Right ventricle myocardium inferior (tissue), 1 donor: ENCODE results near the gene ZNF226. TPM values are rescaled to one million over a fixed set of nuclear protein-coding genes. Genes with fewer than 3 reads are reported as not detected.
A peak's percentile ranks its signal among the peaks of the same experiment; 100 is the strongest.
"Not testable (repeated sequence)": the region's sequence is repeated elsewhere in the genome, so short reads cannot be mapped to it uniquely, and the experiment has no call there.

ENCODE experiments used
- ATAC-seq: fragments of 200-7000 bp; cut with Tn5 transposase; one replicate; pipeline ENCODE4 v1.9.1; 2020; ENCODE audit warnings: mild to moderate bottlenecking, moderate library complexity
- DNase-seq: peaks from one replicate; pipeline ENCODE4 v3.0.0; 2021; ENCODE audit errors: missing footprints
- intact Hi-C: fragments of 100-400 bp; cut with DNase I; formaldehyde crosslinking; loops from one replicate; pipeline ENCODE4 v1.11.0; 2022
- long read RNA-seq: library from polyadenylated mRNA; unstranded; transcript quantifications from one replicate; pipeline ENCODE4 v2.0.0, GENCODE V29; 2021
- total RNA-seq: library from RNA; stranded (reverse); fragmentation: NEBNext Ultra II Directional; extraction: Animal tissue kit (Norgen Biotek cat#: 25700); gene quantifications from one replicate; pipeline ENCODE4 v1.2.1, GENCODE V29; 2021
- donor health status: DM: no; HTN: yes; CAD: no; lungs with severe emphysema.

ZNF226 gene
- 15.7 TPM for total RNA-seq
- long read RNA-seq, partial matches to known transcripts = 0 of 7 reads
- long read RNA-seq, other reads (novel, unspliced or antisense) = 1 of 7 reads

DNA sequence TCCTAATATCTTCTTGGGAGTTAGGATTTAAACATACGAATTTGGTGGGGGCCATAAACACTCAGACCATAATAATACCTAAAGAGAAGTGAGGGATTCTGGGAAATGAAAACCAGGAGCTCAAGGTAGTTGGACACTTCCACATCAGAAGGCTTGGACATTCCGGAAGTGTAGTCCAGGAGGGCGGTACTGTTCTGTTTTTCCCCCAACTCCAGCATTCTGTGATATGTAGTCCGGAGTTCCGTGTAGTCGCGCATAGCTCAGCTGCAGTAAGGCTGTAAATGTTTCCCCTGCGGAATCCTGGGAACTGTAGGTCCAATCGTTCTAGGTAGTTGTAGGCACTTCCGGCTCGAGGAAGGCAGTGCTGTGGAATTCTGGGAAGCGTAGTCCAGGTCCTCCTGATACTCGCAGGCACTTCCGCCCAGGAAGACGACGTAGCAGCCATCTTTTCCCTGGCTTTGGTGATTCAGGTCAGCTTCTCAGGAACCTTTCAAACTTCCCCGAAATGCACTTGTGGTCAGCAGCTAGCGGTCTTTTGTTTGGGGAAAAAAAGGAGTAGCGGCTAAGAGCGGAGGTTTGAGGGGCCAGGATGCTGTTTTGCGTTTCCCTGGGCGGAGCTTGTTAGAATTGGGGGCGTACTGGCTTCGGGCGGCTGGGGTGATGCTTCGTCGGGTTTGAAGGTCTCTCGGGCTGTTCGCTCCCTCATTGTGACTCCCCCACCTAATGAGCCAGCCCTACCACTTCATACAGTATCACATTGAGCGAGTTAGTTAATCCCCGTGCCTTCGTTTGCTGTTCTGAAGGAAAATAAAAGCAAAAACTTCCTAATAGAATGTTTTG, at the start of gene ZNF226:
TSS of gene ZNF226 (plus strand) at position 428 of the 840 bp plus-strand sequence. CDS start 4,981 bp downstream, outside the sequence.
- DNase-seq (peak; percentile 89), ATAC-seq (peak; percentile 99)
- intact Hi-C loops = loop anchor here (2.0 to 5.0 kb wide), 3 partner anchors 42 to 142 kb away; partner anchors contain the start of genes ZNF225 and ZNF235

DNA sequence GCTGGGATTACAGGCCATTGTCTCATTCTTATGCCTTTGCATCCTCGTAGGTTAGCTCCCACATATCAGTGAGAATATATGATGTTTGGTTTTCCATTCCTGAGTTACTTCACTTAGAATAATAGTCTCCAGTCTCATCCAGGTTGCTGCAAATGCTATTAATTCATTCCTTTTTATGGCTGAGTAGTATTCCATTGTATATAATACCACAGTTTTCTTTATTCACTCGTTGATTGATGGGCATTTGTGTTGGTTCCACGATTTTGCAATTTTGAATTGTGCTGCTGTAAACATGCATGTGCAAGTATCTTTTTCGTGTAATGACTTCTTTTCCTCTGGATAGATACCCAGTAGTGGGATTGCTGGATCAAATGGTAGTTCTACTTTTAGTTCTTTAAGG, 43.7 kb upstream of the ZNF226 start:
- ATAC-seq, DNase-seq, intact Hi-C loops: not testable (repeated sequence)

DNA sequence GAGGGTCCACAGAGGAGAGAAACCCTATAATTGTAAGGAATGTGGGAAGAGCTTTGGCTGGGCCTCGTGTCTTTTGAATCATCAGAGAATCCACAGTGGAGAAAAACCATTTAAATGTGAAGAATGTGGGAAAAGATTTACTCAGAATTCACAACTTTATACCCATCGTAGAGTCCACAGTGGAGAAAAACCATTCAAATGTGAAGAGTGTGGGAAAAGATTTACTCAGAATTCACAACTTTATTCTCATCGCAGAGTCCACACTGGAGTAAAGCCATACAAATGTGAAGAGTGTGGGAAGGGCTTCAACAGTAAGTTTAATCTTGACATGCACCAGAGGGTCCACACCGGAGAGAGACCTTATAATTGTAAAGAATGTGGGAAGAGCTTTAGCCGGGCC, 32.9 kb upstream of the ZNF226 start:
- intact Hi-C loops = no loop called here
- DNase-seq (no peak), ATAC-seq (no peak)

DNA sequence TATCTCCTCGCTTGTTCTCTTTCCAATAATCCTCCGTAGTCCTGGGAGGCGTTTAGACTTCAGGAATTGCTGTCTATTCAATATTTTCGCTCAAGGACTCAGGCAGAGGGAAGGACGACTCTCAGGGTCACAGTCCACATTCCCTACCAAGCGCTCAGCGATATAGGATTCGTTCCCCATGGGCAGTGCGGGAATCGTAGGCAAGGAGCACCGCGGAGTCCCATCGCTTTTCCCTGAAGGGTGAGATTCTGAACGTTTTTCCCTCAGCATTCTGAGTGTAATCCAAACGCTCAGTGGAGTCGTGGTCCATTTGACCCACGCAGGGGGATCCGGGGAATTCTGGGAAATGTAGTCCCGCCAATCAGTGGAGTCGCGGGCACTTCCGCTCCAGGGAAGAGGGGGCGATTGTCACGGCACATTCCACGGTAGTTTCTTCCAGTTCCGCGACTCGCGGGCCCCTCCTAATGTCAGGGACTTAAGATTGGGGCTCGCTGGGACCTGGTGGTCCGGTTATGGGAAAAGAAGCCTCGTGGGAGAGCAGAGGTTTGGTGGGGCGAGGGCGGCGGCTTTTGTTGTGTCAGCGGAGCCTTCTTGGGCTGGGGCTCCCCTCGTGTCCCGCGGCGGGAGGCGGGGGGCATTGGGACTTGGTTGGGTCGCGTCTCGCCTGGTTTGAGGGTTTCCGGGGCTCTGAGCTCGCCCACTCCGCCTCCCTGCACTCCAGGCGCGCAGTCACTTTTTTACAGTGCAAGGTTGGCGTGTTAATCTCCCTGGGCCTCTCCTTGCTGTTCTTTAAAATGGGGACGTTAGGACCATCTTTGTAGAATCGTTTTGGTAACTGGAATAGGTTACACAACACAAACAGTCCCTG, 23.5 kb upstream of the ZNF226 start, which contains the start of gene ZNF234:
TSS of gene ZNF234 (plus strand) at position 364 of the 868 bp plus-strand sequence. CDS start 3,079 bp downstream, outside the sequence.
- ATAC-seq (peak; percentile 97), DNase-seq (peak; percentile 87)
- intact Hi-C loops = loop anchor here (2.0 kb wide), 1 partner anchor 29 kb away; the partner anchor contains the start of gene ZNF225

DNA sequence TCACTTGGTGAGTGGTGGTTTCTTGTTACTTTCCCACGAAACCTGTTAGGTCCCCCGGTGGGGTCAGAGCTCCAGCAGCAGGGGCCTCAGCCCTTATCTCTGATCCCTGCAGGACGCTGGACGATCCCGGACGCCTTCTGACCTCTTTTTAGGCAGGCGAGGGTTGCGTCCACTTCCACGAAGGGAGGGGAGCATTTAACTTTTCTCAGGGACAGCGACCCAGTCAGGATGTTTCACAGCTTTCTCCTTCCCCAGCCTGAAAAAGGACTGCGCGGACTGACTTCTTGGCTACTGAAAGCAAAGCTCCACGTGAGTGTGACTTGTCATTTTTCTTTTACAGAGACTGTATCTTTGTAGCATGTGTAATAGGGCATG, 22.9 kb upstream of the ZNF226 start:
- no peak for DNase-seq
- ATAC-seq = peak; percentile 24

DNA sequence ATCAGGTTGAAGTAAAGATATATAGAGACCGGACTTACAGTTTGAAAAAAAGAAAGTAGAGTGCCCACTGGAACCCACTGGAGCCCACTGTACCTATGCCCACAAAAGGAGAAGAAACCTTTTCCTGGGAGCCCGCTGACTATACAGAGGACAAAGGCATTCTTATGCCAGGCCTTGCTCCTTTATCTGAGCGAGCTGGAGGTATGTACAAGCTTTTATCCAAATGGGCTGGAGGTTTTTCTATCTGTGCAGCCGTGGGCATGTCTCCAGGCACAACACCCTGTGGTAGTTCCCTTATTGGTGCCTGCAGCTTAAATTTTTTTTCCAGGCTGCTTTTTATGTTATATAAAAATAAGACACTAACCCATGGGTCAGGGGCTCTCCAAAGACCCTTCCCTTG, 15.1 kb upstream of the ZNF226 start:
- peak; percentile 62 for ATAC-seq
- intact Hi-C loops = no loop called here
- DNase-seq = no peak

More for the DNA sequence above, 22.9 kb upstream of the ZNF226 start:
- intact Hi-C loops = no loop called here

DNA sequence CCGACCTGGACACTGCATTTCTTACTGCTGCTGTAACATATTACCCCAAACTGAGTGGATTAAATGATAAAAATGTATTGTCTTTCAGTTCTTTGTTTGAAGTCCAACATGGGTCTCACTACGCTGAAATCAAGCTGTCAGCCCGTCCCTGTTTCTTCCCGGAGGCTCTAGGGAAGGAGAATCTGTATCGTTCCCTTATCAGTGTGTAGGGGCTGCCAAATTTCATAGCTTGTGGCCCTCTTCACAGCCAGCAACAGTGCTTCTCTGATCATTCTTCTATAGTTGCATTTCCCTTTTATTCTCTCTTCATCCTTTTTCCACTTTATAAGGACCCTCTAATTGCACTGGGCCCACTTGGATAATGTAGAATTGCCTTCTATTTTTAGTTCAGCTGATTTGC, 13.4 kb upstream of the ZNF226 start:
- ATAC-seq = no peak
- no peak for DNase-seq
- intact Hi-C loops = no loop called here

DNA sequence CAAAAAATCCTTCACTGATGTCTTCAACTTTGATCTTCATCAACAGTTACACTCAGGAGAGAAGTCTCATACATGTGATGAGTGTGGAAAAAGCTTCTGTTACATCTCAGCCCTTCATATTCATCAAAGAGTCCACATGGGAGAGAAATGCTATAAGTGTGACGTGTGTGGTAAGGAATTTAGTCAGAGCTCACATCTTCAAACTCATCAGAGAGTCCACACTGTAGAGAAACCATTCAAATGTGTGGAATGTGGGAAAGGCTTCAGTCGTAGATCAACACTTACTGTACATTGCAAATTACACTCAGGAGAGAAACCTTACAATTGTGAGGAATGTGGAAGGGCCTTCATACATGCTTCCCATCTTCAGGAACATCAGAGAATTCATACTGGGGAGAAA, 8.4 kb upstream of the ZNF226 start:
- DNase-seq (no peak), ATAC-seq (no peak)
- intact Hi-C loops = no loop called here

DNA sequence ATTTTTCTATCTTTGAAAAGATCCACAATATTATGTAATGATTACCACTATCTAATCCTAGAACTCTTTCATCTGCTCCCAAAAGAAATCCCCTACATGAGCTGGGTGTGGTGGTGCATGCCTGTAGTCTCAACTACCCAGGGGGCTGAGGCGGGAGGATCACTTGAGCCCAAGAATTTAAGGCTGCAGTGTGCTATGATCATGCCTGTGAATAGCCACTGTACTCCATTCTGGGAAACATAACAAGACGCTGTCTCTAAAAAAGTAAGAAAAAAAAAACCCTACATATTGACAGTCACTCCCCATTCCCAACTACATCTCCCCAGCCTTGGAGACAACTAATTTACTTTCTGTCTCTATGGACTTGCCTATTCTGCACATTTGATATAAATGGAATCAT, 1.1 kb upstream of the ZNF226 start:
- ATAC-seq = no peak
- intact Hi-C loops = loop anchor here (2.0 kb wide), 2 partner anchors 43 to 51 kb away; partner anchors contain the start of gene ZNF225
- DNase-seq = no peak

DNA sequence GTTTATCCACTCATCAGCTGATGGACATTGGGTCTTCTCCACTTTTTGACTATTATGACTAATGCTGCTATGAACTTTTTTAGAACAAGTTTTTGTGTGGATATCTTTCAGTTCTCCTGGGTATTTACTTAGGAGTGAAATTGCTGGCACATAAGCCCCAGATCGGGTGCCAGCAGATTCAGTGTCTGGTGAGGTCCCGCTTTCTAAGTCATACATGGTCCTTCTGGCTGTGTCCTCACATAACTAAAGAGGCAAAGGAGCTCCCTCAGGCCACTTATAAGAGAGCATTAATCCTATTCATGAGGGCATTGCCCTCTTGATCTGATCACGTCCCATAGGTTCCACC, 600 bp upstream of the ZNF226 start:
- intact Hi-C loops = loop anchor here (2.0 kb wide), 2 partner anchors 43 to 51 kb away; partner anchors contain the start of gene ZNF225
- DNase-seq (no peak), ATAC-seq (no peak)

DNA sequence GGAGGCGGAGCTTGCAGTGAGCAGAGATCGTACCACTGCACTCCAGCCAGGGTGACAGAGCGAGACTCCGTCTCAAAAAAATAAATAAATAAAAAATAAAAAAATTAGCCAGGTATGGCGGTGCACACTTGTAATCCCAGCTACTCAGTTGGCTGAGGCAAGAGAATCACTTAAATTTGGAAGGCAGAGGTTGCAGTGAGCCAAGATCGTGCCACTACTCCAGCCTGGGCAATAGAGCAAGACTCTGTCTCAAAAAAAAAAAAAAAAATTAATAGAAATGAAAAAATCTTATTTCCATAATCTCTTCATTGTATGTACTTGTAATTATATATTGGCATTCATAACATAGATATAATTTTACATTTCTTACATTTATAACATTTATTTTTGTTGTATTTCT, 5.8 kb downstream of the ZNF226 start:
- intact Hi-C loops, ATAC-seq, DNase-seq: not testable (repeated sequence)

DNA sequence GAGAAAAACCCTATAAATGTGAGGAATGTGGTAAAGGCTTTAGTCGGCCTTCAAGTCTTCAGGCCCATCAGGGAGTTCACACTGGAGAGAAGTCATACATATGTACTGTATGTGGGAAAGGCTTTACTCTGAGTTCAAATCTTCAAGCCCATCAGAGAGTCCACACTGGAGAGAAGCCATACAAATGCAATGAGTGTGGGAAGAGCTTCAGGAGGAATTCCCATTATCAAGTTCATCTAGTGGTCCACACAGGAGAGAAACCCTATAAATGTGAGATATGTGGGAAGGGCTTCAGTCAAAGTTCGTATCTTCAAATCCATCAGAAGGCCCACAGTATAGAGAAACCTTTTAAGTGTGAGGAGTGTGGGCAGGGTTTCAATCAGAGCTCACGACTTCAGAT, 11.7 kb downstream of the ZNF226 start:
- ATAC-seq (no peak), DNase-seq (no peak)
- intact Hi-C loops = no loop called here

DNA sequence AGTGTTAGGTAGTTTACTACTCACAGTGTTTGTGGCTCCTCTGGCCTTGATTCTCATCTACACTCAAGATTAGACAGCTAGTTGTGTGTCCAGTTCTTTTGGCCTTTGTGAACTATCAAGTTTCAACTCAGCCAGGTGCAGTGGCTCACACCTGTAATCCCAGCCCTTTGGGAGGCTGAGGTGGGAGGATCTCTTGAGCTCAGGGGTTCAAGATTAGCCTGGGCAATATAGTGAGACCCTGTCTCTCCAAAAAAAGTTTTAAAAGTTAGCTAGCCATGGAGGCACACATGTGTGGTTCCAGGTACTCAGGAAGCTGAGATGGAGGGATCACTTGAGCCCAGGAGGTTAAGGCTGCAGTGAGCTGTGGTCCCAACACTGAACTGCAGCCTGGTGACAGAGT, 16.1 kb downstream of the ZNF226 start:
- no peak for DNase-seq
- intact Hi-C loops = no loop called here
- no peak for ATAC-seq

DNA sequence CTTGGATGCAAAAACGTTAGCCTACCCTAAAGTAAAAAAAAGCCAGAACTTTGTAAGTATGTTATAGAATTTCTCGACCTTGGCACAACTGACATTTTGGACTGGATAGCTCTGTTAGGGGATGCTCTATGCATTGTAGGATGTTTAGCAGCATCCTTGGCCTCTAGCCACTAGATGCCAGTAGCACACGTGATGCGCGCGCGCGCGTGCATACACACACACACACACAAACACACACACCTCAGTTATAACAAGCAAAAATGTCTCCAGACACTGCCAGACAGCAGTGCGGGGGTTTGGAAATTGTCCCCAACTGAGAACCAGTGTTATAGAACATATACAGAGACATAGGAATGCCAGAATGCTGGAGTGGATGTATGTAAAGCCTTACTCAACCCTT, 17.2 kb downstream of the ZNF226 start:
- ATAC-seq = no peak
- no peak for DNase-seq
- intact Hi-C loops = no loop called here

DNA sequence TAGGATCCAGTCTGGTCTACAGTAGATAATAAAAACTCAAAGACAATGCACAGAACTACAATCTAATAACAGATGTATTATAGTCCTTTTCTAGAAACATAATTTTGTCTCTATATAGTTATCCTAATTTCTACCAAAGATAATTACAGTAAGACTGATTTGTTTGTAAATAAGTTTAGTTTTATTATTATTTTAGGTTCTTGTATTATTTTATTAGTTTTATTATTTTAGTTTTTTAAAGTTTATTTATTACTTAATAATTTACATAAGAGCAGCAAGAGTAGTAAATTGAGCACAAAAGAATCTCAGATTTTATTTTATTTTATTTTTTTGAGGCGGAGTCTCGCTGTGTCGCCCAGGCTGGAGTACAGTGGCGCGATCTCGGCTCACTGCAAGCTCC, 25.1 kb downstream of the ZNF226 start:
- no peak for ATAC-seq
- intact Hi-C loops = no loop called here
- no peak for DNase-seq

DNA sequence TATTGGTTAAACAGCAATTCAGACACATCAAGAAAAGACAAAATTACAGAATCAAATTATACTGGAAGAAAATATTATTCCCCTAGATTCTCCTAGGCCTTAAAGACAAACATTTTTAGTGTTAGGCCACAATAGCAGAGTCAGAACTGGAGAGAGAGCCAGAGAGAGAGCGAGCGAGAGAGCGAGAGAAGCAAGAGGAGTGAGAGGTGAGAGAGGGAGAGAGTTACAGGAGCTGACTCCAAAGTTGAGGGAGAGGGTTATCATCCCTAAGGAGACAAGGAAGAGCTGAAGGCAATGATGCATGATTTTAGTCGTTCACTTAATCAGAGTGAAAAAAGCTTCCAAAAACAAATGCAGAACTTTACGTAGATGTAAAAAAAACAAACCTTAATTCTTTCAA, 27.2 kb downstream of the ZNF226 start:
- ATAC-seq (no peak), DNase-seq (no peak)
- intact Hi-C loops = no loop called here

DNA sequence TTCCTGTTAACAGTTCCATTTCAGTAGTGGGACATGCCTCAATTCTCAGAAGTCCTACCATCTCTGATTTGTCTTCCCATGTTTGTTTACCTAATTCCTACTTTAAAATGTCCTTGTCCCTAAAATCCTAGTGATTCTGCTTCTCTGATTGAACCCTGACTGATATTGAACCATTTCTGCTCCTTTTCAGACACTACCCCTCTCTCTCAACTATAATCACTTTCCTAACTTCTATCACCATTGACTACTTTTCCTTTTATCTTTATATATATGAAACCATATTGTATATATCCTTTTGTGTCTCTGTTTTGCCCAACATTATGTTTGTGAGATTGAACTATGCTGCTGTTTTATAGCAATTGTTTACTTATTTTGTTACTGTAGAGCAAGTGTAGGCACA, 31.9 kb downstream of the ZNF226 start:
- no peak for ATAC-seq
- DNase-seq = no peak
- intact Hi-C loops = no loop called here

DNA sequence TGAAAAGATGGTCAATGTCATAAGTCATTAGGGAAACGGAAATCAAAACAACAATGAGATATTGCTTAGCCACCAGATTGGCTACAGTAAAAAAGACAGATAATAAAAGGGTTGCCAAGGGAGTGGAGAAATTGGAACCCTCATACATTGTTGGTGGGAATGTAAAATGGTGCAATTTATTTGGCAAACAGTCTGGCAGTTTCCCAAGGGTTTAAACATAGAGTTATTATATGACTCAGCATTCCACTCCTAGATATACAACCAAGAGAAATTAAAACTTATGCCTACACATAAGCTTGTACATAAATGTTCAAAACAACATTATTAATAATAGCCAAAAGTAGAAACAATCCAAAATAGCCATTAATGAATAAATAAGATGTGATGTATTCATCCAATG, 37.6 kb downstream of the ZNF226 start:
- DNase-seq (no peak), ATAC-seq (no peak)
- intact Hi-C loops = no loop called here

DNA sequence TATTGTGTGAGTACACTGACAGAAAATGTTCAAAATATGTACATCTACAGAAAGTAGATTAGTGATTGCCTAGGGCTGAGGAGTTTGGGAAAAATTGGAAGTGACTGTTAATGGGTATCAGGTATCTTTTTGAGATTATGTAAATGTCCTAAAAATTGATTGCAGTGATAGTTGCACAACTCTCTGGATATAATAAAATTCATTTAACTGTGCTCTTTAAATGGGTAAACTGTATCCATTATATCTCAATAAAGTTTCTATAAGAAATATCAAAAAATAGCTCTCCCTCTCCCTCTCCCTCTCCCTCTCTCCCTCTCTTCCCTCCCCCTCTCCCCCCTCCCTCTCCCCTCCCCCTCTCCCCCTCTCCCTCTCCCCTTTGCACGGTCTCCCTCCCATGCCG, 38.1 kb downstream of the ZNF226 start:
- DNase-seq = no peak
- intact Hi-C loops = no loop called here
- no peak for ATAC-seq
